Measurements from ENCODE around the gene MRTFB.
"Not testable (repeated sequence)": the region's sequence is repeated elsewhere in the genome, so short reads cannot be mapped to it uniquely, and the experiment has no call there.

MRTFB gene, protein sequence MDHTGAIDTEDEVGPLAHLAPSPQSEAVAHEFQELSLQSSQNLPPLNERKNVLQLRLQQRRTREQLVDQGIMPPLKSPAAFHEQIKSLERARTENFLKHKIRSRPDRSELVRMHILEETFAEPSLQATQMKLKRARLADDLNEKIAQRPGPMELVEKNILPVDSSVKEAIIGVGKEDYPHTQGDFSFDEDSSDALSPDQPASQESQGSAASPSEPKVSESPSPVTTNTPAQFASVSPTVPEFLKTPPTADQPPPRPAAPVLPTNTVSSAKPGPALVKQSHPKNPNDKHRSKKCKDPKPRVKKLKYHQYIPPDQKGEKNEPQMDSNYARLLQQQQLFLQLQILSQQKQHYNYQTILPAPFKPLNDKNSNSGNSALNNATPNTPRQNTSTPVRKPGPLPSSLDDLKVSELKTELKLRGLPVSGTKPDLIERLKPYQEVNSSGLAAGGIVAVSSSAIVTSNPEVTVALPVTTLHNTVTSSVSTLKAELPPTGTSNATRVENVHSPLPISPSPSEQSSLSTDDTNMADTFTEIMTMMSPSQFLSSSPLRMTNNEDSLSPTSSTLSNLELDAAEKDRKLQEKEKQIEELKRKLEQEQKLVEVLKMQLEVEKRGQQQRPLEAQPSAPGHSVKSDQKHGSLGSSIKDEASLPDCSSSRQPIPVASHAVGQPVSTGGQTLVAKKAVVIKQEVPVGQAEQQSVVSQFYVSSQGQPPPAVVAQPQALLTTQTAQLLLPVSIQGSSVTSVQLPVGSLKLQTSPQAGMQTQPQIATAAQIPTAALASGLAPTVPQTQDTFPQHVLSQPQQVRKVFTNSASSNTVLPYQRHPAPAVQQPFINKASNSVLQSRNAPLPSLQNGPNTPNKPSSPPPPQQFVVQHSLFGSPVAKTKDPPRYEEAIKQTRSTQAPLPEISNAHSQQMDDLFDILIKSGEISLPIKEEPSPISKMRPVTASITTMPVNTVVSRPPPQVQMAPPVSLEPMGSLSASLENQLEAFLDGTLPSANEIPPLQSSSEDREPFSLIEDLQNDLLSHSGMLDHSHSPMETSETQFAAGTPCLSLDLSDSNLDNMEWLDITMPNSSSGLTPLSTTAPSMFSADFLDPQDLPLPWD

DNA sequence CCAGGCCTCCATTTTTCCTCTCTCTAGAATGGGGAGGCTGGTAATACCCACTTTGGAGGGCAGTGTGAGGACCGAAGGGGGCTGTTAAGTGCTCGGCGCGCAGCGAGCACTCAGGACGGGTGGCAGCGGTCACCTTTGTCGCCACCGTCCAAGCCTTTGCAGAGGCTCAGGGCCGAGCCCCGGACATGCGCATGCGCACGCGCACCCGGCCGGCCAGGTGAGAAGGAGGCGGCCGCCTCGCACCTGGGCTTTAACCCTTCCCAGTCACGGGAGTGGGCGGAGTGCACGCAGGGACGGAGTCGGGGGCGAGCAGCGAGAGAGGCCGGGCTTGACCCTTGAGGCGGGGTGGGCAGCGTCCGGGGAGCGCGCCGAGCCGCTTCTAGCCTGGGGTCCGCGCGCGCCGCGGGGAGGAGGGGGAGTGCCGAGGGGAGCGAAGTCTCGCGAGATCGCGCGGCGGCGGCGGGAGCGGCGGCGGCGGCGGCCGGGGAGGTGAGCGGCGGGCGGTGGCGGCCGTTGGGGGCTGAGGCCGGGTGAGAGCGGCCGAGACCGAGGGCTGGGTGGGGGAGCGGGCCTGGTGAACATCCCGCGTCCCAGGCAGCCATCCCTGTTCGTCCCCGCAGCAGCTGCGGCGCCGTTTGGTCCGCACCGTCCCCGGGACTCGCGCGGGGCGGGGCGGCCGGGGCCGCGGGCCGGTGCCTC, at the start of gene MRTFB:
Gene MRTFB, plus strand, starts transcription at position 443 of the 699 bp plus-strand sequence. CDS start 69,288 bp downstream, outside the sequence.
- peak in 45 of 56 donors; percentile 13 to 89 (median 56) for DNase-seq

DNA sequence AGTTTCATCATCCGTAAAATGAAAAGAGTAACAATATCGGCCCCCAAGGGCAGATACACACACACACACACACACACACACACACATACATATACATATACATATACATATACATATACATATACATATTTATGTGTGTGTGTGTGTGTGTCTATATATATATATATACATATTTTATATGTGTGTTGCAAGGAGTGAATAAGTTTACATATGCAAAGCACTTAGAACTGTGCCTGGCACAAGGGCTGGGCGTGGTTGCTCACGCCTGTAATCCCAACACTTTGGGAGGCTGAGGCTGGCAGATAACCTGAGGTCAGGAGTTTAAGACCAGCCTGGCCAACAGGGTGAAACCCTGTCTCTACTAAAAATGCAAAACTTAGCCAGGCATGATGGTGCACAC, 47.6 kb upstream of the MRTFB start:
- DNase-seq, result not testable (repeated sequence)

DNA sequence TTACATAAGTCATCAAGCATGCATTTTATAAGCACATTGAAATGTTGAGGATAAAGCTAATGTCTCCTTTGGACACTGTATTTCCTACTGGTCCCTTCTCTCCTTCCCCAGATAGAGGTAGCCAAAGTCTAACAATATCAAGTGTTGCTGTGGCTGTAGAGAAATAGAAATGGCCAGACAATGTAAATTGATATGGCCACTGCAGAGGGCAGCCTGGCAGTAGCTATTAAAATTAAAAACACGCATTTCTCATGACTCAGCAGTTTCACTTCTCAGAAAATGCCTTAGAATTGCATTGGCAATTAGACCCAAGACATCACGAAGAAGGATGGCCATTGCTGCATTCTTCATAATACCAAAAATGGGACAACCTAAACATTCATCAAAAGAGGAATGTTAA, 46.8 kb upstream of the MRTFB start:
- no peak for DNase-seq

DNA sequence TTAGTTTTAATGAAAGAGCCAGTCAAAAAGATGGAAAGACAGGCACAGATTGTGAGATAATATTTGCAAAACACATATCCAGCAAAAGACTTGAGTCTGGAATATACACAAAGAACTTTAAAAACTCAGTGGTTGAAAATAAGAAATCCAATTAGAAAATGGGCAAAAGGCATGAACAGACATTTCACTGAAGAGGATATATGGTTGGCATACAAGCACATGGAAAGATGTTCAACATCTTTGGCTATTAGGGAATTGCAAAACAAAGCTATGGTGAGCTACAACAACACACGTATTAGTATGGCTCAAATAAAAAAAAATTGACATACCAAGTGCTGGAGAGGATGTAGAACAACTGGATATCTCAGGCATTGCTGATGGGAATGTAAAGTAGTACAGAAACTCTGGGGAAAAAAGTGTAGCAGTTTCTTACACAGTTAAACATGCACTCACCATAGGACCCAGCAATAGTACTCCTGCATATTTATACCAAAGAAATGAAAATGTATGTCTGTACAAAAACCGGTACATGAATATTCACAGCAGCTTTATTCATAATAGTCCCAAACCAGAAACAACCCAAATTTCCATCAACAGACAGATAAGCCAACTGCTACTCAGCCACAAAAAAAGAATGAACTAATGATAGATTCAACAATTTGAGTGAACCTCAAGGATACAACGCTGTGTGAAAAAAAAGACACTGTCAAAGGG, 44.4 kb upstream of the MRTFB start:
- no peak for DNase-seq

DNA sequence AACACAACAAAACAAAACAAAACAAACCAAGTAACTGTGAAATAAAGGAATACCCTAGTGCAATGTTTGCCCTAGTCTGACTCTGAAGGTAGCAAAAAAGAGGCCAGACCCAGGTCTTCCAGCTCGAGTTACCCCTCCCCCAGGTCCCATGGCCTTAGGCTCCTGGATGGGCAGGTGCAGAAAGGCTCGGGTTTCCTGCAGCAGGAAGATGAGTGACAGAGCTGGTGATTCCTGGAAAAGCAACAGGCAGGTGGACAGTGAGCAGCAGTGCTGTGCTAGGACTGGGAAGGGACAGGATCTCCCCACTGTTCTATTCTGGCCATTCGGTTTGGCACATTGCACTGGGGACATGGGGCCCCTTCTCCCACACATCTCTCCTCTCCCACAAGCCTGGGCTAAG, 42.9 kb upstream of the MRTFB start:
- no peak for DNase-seq

DNA sequence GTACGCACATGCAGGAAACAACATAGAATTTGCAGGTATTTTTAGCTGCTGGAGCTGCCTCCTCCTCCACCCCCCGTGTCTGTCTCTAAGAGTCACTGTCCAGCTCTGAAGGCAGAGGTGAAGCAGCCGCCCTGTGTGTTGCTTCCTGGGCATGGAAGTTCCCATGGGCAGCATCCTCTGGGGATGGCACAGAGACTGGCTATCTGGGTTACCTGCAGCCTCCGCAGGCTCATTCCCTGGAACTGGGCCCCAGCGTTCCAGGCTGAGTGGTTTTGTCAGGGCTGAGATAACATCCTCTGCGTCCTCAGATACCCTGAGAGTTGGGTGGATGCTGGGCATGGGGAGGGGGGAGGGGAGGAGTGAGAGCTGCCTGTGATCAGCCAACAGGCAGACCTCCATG, 41.5 kb upstream of the MRTFB start:
- no peak for DNase-seq

DNA sequence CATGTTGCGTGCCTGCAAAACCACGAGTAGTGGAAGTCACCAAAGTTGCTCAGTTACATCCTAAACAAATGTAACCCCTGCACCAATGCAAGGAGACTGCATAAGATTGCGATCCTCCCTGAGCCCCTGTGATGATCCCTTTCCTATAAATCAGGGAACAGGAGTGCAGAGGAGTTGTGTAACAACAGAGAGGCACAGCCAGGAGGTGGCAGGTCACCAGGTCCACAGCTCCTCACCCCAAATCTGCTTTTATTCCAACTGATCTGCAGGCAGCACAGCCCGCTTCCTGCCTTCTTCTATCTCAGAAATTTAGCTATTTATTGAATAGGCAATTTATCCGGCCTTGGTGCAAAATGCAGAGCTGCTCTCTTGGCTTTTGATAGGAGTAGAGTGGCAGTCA, 36.0 kb upstream of the MRTFB start:
- no peak for DNase-seq

DNA sequence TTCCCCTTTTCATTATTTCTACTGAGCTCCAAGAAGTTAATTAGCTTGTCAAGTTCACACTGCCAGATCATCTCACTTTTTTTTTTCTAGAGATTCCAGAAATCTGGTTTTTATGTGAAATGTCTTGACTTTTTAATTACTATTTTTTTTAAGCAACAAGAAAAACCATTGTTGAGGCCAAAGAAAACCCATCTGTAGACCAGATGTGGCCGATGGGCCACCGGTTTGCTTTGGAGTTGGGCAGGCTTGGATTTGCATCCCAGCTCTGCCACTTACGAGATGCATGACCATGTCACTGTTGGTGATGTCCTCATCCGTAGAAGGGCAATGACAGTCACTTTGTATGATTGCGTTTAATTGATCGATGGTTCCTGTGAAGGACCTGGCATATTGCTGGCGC, 34.2 kb upstream of the MRTFB start:
- DNase-seq, result no peak

DNA sequence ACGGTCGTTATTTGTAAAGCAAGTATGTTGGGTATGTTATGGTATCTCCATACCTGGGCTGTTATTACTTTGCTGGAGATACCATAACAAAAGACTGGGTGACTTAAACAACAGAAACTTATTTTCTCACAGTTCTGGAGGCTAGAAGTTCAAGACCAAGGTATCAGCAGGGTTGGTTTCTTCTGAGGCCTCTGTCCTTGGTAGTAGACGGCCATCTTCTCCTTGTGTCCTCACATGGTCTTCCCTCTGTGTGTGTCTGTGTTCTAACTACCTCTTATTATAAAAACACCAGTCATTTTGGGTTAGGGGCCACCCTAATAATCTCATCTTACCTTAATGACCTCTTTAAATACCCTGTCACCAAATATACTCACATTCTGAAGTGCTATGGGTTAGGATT, 33.2 kb upstream of the MRTFB start:
- DNase-seq, result no peak

DNA sequence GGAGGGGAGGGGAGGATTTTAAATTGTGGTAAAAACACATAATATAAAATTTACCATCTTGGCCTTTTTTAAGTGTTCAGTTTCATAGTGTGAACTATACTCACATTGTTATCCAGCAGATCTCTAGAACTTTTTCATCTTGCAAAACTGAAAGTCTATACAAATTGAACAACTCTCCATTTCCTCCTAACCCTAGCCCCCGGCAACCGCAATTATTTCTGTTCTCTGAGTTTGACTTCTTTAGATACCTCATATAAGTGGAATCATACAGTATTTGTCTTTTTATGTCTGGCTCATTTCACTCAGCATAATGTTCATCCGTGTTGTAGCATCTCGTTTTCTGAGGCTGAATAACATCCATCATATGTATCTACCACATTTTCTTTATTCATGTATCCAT, 30.0 kb upstream of the MRTFB start:
- DNase-seq, result no peak

DNA sequence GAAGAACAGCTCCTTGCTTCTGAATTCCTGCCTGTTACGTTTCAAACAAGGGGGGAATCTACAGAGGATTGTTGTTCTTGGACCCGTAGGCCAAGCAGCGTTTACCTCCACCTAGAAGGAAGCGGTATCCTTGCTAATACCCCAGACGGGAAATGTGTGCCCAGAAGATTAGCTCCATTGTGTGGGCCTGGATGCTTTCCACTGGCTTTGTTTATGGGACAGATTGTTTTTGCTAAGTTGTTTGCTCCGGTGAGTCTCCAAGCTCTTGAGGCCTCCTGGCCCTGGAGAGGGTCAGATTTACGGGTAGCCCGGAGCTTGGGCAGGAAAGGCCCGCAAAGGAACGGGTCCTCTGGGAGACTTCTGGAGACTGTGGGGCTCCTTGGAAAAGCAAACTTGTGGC, 28.4 kb upstream of the MRTFB start:
- no peak for DNase-seq

DNA sequence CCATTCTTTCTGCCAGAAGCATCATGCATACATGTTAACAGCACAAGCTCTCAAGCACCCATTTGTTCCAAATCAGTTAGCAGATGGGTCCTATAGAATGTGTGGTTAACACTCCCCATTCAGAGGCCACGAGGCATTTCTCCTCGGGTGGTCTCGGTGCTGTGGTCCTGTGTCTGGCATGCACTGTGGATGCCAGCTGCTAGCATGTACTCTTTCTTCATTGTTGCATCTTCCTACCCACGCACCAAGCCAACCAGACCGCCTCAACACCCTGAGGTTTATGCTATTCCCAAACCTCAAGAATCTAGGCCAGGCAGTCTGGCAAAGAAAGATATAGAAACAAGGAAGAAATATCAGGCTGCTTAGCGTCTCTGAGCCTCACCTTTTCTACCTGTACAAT, 27.8 kb upstream of the MRTFB start:
- DNase-seq, result no peak

DNA sequence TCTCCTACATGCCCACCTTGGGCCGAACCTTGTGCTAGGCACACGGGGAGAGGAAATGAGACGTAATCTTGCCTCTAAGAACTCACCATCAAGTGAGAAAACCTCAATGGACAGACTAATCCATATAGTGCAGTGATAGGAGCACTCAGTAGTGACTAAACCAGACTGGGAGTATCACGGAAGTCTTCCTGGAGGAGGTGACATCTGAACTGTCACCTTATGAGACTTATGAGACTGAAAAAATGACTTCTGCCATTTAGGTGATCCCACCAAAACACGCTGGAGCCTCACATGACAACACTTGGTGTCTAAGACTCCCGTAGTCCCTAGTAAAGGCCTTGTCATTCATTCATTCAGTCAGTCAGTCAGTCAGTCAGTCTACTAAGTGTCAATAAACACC, 27.3 kb upstream of the MRTFB start:
- no peak for DNase-seq

DNA sequence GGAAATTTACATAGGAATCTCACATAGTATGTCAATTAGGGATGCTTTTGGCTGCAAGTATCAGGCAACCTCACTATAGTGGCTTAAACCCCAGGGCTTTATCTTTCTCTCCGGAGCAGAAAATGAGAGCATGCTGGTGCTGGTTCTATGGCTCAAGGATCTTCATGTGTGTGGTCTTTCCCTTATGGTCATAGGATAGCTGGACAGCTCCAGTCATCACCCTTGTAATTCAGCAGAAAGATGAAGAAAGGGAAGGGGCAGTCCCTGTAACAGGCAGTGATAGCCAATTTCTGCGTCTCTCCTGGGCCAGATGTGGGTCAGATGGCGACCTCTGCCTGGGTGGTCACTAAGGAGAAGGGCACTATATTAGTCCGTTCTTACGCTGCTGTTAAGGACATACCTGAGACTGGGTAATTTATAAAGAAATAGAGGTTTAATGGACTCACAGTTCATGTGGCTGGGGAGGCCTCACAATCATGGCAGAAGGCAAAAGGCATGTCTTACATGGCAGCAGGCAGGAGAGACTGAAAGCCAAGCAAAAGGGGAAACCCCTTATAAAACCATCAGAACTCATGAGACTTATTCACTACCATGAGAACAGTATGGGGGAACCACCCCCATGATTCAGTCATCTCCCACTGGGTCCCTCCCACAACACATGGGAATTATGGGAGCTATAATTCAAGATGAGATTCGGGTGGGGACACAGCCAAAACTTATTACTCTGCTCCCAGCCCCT, 23.8 kb upstream of the MRTFB start:
- DNase-seq, result not testable (repeated sequence)

DNA sequence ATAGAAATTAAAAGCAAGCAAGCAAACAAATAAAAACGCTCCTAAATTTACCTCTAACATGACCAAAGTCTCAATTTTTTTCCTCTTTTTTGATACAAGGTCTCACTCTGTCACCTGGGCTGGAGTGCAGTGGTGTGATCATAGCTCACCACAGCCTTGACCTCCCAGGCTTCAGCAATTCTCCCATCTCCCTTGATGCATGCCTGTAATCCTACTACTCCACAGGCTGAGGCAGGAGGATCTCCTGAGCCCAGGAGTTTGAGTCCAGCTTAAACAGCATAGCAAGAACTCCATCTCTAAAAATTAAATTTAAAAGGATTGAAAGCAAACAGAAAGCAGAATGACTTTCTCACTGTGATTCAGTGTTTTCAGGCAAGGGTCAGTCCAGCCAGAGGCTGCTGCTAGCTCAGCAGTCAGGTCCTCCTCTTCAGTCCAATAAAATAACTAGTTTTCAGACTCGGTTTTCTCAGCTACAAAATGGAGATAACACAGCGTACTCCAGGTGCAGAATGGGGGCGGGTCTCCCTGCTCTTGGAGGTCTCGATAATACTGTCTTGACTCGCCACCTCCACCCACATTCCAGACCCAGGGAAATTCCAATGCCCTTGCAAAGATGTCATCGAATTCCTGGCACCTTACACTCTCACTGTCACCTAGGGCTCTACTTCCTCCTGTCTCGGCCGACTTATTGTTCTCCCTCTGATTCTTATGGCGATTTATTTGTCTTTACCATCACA, 20.7 kb upstream of the MRTFB start:
- DNase-seq, result no peak

DNA sequence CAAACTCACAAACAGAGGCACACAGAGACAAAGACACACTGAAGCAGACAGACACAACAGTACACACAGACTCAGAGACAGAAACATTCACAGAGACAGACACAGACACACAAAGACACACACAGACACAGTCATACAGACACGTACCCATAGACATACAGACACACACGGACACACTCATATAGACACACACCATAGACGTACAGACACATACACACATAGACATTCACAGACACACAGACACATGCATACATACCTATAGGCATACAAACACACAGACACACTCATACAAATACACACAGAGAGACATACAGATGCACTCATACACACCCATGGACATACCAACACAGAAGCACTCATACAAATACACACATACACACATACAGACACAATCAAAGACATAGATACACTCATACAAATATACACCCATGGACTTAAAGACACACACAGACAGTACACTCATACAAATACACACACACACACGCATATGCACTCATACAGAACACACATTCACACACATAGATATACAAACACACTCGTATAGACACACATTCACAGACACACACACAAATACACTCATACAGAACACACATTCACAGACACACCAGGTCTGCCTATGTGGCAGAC, 19.9 kb upstream of the MRTFB start:
- no peak for DNase-seq

DNA sequence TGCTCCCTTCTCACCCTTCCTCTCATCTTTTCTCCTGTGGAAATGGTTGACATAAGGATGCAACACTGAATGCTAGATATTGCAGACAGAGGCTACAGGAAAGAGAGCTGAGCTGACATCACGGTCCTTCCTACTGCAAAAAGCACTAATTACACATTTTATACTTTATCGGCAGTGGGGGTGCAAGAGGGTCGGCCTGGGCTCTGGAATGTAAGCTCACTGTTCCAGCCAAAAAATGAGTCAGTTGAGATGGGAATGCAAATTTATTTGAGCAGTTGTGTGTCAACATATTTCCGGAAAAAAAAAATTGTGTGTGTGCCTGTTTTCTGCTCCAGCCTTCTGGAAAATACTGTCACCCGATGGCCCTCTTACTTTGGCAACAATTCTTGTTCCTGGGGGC, 14.1 kb upstream of the MRTFB start:
- no peak for DNase-seq

DNA sequence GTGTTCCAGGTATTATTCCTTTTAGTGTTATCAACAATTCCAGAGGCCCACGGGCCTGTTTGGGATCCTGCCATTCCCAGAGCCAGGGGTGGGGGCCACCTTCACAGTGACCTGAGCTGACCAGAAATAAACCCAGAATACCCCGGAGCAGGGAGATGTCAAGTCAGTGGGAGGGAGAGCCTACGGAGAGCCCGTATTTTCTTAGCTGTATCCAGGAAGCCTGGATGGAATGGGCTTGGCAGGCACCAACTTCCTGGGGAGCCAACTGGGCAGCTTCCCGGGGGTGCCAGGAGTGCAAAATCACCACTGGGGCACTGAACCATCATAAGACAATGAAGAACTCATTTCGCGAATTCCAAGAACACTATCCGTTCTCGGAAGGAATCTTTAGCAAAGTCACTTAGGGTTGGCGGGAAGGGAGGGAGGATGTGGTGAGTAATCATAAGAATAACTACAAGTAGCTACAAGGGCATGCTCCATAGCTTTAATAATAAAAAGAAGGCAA, 13.2 kb upstream of the MRTFB start:
- peak in 30 of 56 donors; percentile 2 to 54 (median 22) for DNase-seq

All from nucleus accumbens (tissue), 56 donors.